AG04450 (cell line): ENCODE results near the gene KREMEN1. TPM values are rescaled to one million over a fixed set of nuclear protein-coding genes. Genes with fewer than 3 reads are reported as not detected.
A peak's percentile ranks its signal among the peaks of the same experiment; 100 is the strongest.

ENCODE experiments used
- CTCF ChIA-PET: fragments of 300-600, 350-600 bp; formaldehyde crosslinking; extraction: SDS; loops from one replicate; lab custom pipeline; 2022; ENCODE audit warnings: antibody characterized with exemption, inconsistent platforms; lab: Charles Lee
- POLR2A ChIA-PET: fragments of 350-600 bp; formaldehyde crosslinking; extraction: SDS; loops from one replicate; lab custom pipeline; 2021; ENCODE audit warnings: antibody characterized with exemption, inconsistent platforms; lab: Yijun Ruan, JAX
- DNase-seq: peaks from one replicate; pipeline ENCODE4 v3.0.0-alpha.2; 2011; ENCODE audit warnings: low read depth, low spot score
- H3K27ac ChIP-seq: one replicate; pipeline ENCODE4 v1.5.1; 2012; ENCODE audit warnings: low read depth, low read length, control low read depth
- H3K27me3 ChIP-seq: one replicate; pipeline ENCODE4 v1.6.0; 2012; ENCODE audit warnings: low read length; ENCODE audit not compliant: control insufficient read depth, insufficient read depth
- H3K4me3 ChIP-seq: 2 replicates; pipeline ENCODE4 v1.5.1; 2011; ENCODE audit warnings: mild to moderate bottlenecking, low read depth, low read length, control low read depth
- H3K9me3 ChIP-seq: 2 replicates; pipeline ENCODE4 v1.5.1; 2012; ENCODE audit warnings: low read length; ENCODE audit not compliant: control insufficient read depth, insufficient read depth
- CTCF ChIP-seq: IDR thresholded peaks from 2 replicates; pipeline ENCODE4 v1.5.1; 2011; ENCODE audit warnings: low read depth, low read length, control low read depth, inconsistent platforms
- polyA plus RNA-seq: library from polyadenylated mRNA; depleted of rRNA; stranded (reverse); fragments of >200 nt; gene quantifications from 2 replicates; pipeline ENCODE4 v1.2.3, GENCODE V29; 2011

Gene KREMEN1
- polyA plus RNA-seq, 1 experiment = 5.9 TPM

DNA sequence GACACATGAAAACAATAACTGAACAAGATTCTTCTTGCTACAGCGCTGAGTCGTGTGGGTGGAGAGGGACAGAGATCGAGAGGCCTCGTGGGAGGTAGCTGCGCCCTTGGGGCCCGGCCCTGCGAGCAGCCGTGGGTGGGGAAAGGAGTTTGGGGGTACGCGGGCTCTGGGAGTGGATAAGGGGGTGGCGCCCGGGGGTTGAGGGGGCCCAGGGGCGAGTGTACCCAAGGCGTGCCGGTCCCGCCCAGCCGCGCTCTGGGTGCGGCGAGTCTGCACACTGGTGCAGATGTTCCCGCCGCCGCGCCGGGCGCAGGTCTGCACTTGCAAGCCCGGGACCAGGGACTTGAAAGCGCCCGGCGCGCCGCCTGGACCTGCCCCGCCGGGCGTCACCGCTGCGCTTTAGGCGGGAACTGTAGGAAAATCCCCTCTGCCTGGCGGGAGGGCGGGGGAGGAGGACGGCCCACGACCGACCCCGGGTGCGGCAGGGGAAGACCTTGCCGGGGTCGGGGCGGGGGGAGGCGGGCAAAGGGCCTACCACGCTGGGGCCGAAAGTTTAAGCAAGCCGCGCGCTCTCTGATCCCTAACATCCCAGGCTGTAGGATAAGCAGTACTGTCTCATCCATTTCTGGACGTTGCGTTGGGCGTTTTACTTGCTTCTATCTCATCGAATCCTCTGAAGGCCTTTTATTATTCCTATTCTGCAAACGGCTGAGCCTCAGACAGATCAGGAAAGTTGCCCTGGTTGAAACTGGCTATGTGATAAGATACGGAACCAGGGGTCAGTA is 1.4 kb upstream of the KREMEN1 start:
- Histone ChIP-seq H3K27ac (no peak overlapping the region), H3K9me3 (peaks cover 9% of the 10 kb centered on the region; the same call in 1 of the 2 replicates), H3K4me3 (peak overlapping the region; percentile 10), H3K27me3 (peaks cover 23% of the 10 kb centered on the region)
- no peak for TF ChIP-seq CTCF
- CTCF ChIA-PET = interaction anchor here (0.5 kb wide), 1 partner anchor 32 kb away, joined by 5 read pairs; no protein-coding TSS in a partner anchor
- no peak for DNase-seq
- POLR2A ChIA-PET = no interaction called here

GRCh38 chr22:29072193-29072978 is 449 bp upstream of the KREMEN1 start:
- peaks cover 9% of the 10 kb centered on the region; the same call in 1 of the 2 replicates for H3K9me3 ChIP-seq
- no peak for DNase-seq
- no peak overlapping the region for H3K27ac ChIP-seq
- POLR2A ChIA-PET = interaction anchor here (0.6 kb wide), 1 partner anchor 18 kb away, joined by 3 read pairs; no protein-coding TSS in a partner anchor
- peaks cover 23% of the 10 kb centered on the region for H3K27me3 ChIP-seq
- CTCF ChIA-PET = interaction anchor here (0.7 to 1.4 kb wide), 2 partner anchors 82 to 173 kb away, joined by 3 read pairs; no protein-coding TSS in a partner anchor
- no peak for TF ChIP-seq CTCF
- peak overlapping the region; percentile 51 for H3K4me3 ChIP-seq

GRCh38 chr22:29073618-29074275 is 912 bp downstream of the KREMEN1 start:
- ChIA-PET POLR2A (no interaction called here), CTCF (no interaction called here)
- Histone ChIP-seq H3K27me3 (peaks cover 20% of the 10 kb centered on the region), H3K9me3 (peaks cover 9% of the 10 kb centered on the region; the same call in 1 of the 2 replicates), H3K4me3 (peak overlapping the region; percentile 70), H3K27ac (no peak overlapping the region)
- no peak for TF ChIP-seq CTCF
- DNase-seq = no peak

- peaks cover 17% of the 10 kb centered on the region for H3K27me3 ChIP-seq
- H3K4me3 ChIP-seq = peak overlapping the region; percentile 70
- no peak for DNase-seq
- TF ChIP-seq CTCF = no peak
- H3K27ac ChIP-seq = no peak overlapping the region
- peaks cover 9% of the 10 kb centered on the region; the same call in 1 of the 2 replicates for H3K9me3 ChIP-seq
- CTCF ChIA-PET = interaction anchor here (1.5 to 2.8 kb wide), 2 partner anchors 34 to 79 kb away, joined by 4 to 15 read pairs; no protein-coding TSS in a partner anchor
- POLR2A ChIA-PET = no interaction called here
These were observed 1.5 kb downstream of the KREMEN1 start for GRCh38 chr22:29074276-29074772.
